ENCODE data around the gene PLXDC2. TPM values are rescaled to one million over a fixed set of nuclear protein-coding genes. Genes with fewer than 3 reads are reported as not detected.

The PLXDC2 gene
- total RNA-seq, 1 donor from 2014 or later = 1.3 TPM

GRCh38 chr10:19964625-19965024 lies 148.4 kb downstream of the PLXDC2 start:
- no peak for TF ChIP-seq CTCF (IDR thresholded peaks at IDR 0.05; ENCODE audit: insufficient read depth, low read length, severe bottlenecking)
- FAIRE-seq = no peak
- no peaks in the 10 kb centered on the region for H3K36me3 ChIP-seq (ENCODE audit: control insufficient read depth, insufficient read depth, low read length)
- H3K4me3 ChIP-seq (ENCODE audit: low read depth, low read length) = no peak overlapping the region
- no peaks in the 10 kb centered on the region for H3K27me3 ChIP-seq (ENCODE audit: control insufficient read depth, insufficient read depth, low read length)
- DNase-seq (ENCODE audit: low read depth) = no peak

- DNase-seq (ENCODE audit: low read depth) (no peak), FAIRE-seq (no peak)
- Histone ChIP-seq H3K36me3 (ENCODE audit: control insufficient read depth, insufficient read depth, low read length) (no peaks in the 10 kb centered on the region), H3K27me3 (ENCODE audit: control insufficient read depth, insufficient read depth, low read length) (no peaks in the 10 kb centered on the region), H3K4me3 (ENCODE audit: low read depth, low read length) (no peak overlapping the region)
- no peak for TF ChIP-seq CTCF (IDR thresholded peaks at IDR 0.05; ENCODE audit: insufficient read depth, low read length, severe bottlenecking)
Observed at GRCh38 chr10:19966751-19967150, 150.5 kb downstream of the PLXDC2 start.

- H3K4me3 ChIP-seq (ENCODE audit: low read depth, low read length) = no peak overlapping the region
- no peak for TF ChIP-seq CTCF (IDR thresholded peaks at IDR 0.05; ENCODE audit: insufficient read depth, low read length, severe bottlenecking)
- H3K36me3 ChIP-seq (ENCODE audit: control insufficient read depth, insufficient read depth, low read length) = no peaks in the 10 kb centered on the region
- H3K27me3 ChIP-seq (ENCODE audit: control insufficient read depth, insufficient read depth, low read length) = no peaks in the 10 kb centered on the region
- DNase-seq (ENCODE audit: low read depth) (no peak), FAIRE-seq (no peak)
Observed at GRCh38 chr10:19967981-19968380, 151.7 kb downstream of the PLXDC2 start.

GRCh38 chr10:19968745-19969144 lies 152.5 kb downstream of the PLXDC2 start:
- FAIRE-seq (no peak), DNase-seq (ENCODE audit: low read depth) (no peak)
- Histone ChIP-seq H3K27me3 (ENCODE audit: control insufficient read depth, insufficient read depth, low read length) (no peaks in the 10 kb centered on the region), H3K4me3 (ENCODE audit: low read depth, low read length) (no peak overlapping the region), H3K36me3 (ENCODE audit: control insufficient read depth, insufficient read depth, low read length) (no peaks in the 10 kb centered on the region)
- TF ChIP-seq CTCF (IDR thresholded peaks at IDR 0.05; ENCODE audit: insufficient read depth, low read length, severe bottlenecking) = no peak

- DNase-seq (ENCODE audit: low read depth) (no peak), FAIRE-seq (no peak)
- TF ChIP-seq CTCF (IDR thresholded peaks at IDR 0.05; ENCODE audit: insufficient read depth, low read length, severe bottlenecking) = no peak
- no peaks in the 10 kb centered on the region for H3K27me3 ChIP-seq (ENCODE audit: control insufficient read depth, insufficient read depth, low read length)
- no peaks in the 10 kb centered on the region for H3K36me3 ChIP-seq (ENCODE audit: control insufficient read depth, insufficient read depth, low read length)
- no peak overlapping the region for H3K4me3 ChIP-seq (ENCODE audit: low read depth, low read length)
Observed at GRCh38 chr10:19970256-19970655, 154.0 kb downstream of the PLXDC2 start.

GRCh38 chr10:19970717-19971116 lies 154.5 kb downstream of the PLXDC2 start:
- Histone ChIP-seq H3K27me3 (ENCODE audit: control insufficient read depth, insufficient read depth, low read length) (no peaks in the 10 kb centered on the region), H3K36me3 (ENCODE audit: control insufficient read depth, insufficient read depth, low read length) (no peaks in the 10 kb centered on the region), H3K4me3 (ENCODE audit: low read depth, low read length) (no peak overlapping the region)
- FAIRE-seq (no peak), DNase-seq (ENCODE audit: low read depth) (no peak)
- no peak for TF ChIP-seq CTCF (IDR thresholded peaks at IDR 0.05; ENCODE audit: insufficient read depth, low read length, severe bottlenecking)
